ENCODE measurements around the gene ANKIB1. TPM values are rescaled to one million over a fixed set of nuclear protein-coding genes. Genes with fewer than 3 reads are reported as not detected.
"Not testable (repeated sequence)": the region's sequence is repeated elsewhere in the genome, so short reads cannot be mapped to it uniquely, and the experiment has no call there.

The ANKIB1 gene
- total RNA-seq, 2 experiments from 2014 or later: 34.8 to 39.9 TPM

DNA sequence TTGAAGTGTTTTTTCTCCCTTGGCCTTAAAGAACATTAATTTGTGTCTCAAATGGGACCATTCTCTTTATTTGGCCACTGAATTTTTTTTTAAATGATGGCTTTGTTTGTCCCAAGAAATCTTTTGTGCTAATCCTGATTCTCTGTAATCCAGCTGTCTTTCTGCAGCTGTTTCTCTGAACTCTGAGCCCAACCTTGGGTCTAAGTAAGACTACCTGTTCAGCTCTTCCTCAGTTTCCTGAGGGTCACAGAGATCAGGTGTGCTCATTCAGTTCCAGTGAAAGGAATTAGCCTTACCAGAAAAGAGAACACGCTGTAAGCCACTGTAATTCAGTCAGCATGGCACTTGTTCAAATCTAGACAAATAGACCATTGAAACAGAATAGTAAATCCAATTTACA is 94.2 kb downstream of the ANKIB1 start:
- H3K9me3 Mint-ChIP-seq: peaks cover 3% of the 10 kb centered on the region
- H3K27ac Mint-ChIP-seq: no peak overlapping the region
- no peak overlapping the region for H3K4me3 Mint-ChIP-seq
- POLR2A ChIA-PET: no interaction called here
- intact Hi-C loops (cut with micrococcal nuclease): no loop called here
- peaks cover 13% of the 10 kb centered on the region for H3K36me3 Mint-ChIP-seq
- no peaks in the 10 kb centered on the region for H3K27me3 Mint-ChIP-seq
- no peak for DNase-seq
- CTCF ChIA-PET: no interaction called here
- no peaks in the 10 kb centered on the region for H3K4me1 Mint-ChIP-seq (ENCODE audit: low read depth)

- Mint-ChIP-seq H3K27ac (no peak overlapping the region), H3K9me3 (no peaks in the 10 kb centered on the region), H3K36me3 (peaks cover 14% of the 10 kb centered on the region), H3K27me3 (no peaks in the 10 kb centered on the region), H3K4me3 (no peak overlapping the region), H3K4me1 (ENCODE audit: low read depth) (no peaks in the 10 kb centered on the region)
- POLR2A ChIA-PET: no interaction called here
- intact Hi-C loops (cut with micrococcal nuclease): no loop called here
- DNase-seq: no peak
- CTCF ChIA-PET: interaction anchor here (1.1 to 1.3 kb wide), 2 partner anchors 80 to 117 kb away, joined by 3 read pairs; no protein-coding TSS in a partner anchor
Measured at GRCh38 chr7:92343714-92344113, 97.9 kb downstream of the ANKIB1 start.

DNA sequence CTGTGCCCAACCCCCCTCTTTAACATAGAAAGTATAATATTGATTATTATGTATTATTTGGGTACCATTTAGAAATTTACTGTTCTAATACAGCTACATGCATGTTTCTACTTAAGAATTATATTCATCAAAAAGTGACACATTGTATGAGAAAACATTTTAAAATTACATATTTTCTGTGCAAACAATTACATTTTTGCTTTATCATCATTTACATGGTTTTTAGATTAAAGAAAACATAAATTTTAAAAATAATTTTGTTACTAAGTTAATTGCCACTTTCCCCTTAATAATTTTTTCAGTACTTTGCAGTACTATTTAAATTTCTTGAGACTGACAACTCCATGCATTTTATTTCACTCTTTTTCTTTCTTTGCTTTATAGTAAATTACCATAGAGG is 106.2 kb downstream of the ANKIB1 start:
- no peaks in the 10 kb centered on the region for H3K27me3 Mint-ChIP-seq
- no peak overlapping the region for H3K27ac Mint-ChIP-seq
- no peaks in the 10 kb centered on the region for H3K9me3 Mint-ChIP-seq
- intact Hi-C loops (cut with micrococcal nuclease): no loop called here
- ChIA-PET CTCF (no interaction called here), POLR2A (no interaction called here)
- DNase-seq: no peak
- no peak overlapping the region for H3K4me3 Mint-ChIP-seq
- H3K36me3 Mint-ChIP-seq: peaks cover 18% of the 10 kb centered on the region
- no peaks in the 10 kb centered on the region for H3K4me1 Mint-ChIP-seq (ENCODE audit: low read depth)

DNA sequence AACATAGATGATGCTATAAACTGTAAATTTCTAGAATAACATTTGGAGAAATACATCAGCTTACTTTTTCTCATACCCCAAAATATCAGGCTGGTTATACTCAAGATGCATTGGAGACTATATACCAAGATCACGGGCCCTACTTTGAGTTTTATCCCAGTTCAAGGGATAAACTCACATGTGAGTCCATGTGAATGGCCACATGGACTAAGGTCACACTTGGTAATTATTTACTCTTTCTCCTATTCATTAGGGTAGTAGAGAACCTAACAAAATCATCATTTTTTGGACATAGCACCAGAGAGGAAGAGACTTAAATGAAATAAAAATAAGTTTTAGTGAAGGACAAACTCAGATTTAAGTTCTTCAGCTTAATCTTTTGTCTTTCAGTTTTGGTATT is 108.4 kb downstream of the ANKIB1 start:
- H3K27me3 Mint-ChIP-seq: no peaks in the 10 kb centered on the region
- DNase-seq: no peak
- intact Hi-C loops (cut with micrococcal nuclease): no loop called here
- no peaks in the 10 kb centered on the region for H3K4me1 Mint-ChIP-seq (ENCODE audit: low read depth)
- ChIA-PET CTCF (interaction anchor here (0.7 to 1.3 kb wide), 2 partner anchors 16 to 93 kb away, joined by 3 to 4 read pairs; partner anchors contain the start of gene GATAD1), POLR2A (no interaction called here)
- H3K4me3 Mint-ChIP-seq: no peak overlapping the region
- H3K9me3 Mint-ChIP-seq: no peaks in the 10 kb centered on the region
- no peak overlapping the region for H3K27ac Mint-ChIP-seq
- H3K36me3 Mint-ChIP-seq: peaks cover 22% of the 10 kb centered on the region

- POLR2A ChIA-PET: no interaction called here
- no peaks in the 10 kb centered on the region for H3K9me3 Mint-ChIP-seq
- no peak for DNase-seq
- H3K36me3 Mint-ChIP-seq: peaks cover 24% of the 10 kb centered on the region
- CTCF ChIA-PET: interaction anchor here (1.0 kb wide), 1 partner anchor 14 kb away, joined by 3 read pairs; no protein-coding TSS in a partner anchor
- no peak overlapping the region for H3K4me3 Mint-ChIP-seq
- H3K27ac Mint-ChIP-seq: no peak overlapping the region
- peaks cover 3% of the 10 kb centered on the region for H3K4me1 Mint-ChIP-seq (ENCODE audit: low read depth)
- H3K27me3 Mint-ChIP-seq: no peaks in the 10 kb centered on the region
- intact Hi-C loops (cut with micrococcal nuclease): no loop called here
Measured at GRCh38 chr7:92356406-92356805, 110.6 kb downstream of the ANKIB1 start.

DNA sequence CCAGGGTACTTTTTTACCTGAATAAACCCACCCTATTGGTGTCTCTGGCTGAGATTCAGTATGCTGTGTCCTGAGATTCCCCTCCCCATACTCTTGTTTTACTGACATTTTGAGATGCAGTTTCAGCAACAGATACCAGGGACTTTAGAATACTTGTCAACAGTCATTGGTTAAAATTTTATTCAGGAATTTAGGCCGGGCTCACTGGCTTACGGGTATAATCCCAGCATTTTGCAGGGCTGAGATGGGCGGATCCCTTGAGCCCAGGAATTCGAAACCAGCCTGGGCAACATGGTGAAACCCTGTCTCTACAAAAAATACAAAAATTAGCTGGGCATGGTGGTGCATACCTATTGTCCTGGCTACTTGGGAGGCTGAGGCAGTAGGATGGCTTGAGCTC is 111.5 kb downstream of the ANKIB1 start:
- ChIA-PET POLR2A (no interaction called here), CTCF (interaction anchor here (1.0 kb wide), 1 partner anchor 15 kb away, joined by 3 read pairs; no protein-coding TSS in a partner anchor)
- Mint-ChIP-seq H3K4me1 (ENCODE audit: low read depth) (peaks cover 3% of the 10 kb centered on the region), H3K27ac (no peak overlapping the region), H3K4me3 (no peak overlapping the region), H3K9me3 (no peaks in the 10 kb centered on the region), H3K27me3 (no peaks in the 10 kb centered on the region), H3K36me3 (peaks cover 24% of the 10 kb centered on the region)
- no peak for DNase-seq
- intact Hi-C loops (cut with micrococcal nuclease): no loop called here

DNA sequence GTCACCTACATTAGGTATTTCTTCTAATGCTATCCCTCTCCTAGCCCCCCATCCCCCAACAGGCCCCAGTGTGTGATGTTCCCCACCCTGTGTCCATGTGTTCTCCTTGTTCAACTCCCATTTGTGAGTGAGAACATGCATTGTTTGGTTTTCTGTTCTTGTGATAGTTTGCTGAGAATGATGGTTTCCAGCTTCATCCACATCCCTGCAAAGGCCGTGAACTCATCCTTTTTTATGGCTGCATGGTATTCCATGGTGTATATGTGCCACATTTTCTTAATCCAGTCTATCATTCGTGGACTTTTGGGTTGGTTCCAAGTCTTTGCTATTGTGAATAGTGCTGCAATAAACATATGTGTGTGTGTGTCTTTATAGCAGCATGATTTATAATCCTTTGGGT is 113.4 kb downstream of the ANKIB1 start:
- H3K4me1 Mint-ChIP-seq (ENCODE audit: low read depth); H3K9me3 Mint-ChIP-seq; CTCF ChIA-PET; intact Hi-C loops (cut with micrococcal nuclease); H3K27me3 Mint-ChIP-seq; POLR2A ChIA-PET; H3K27ac Mint-ChIP-seq; DNase-seq; H3K4me3 Mint-ChIP-seq: not testable (repeated sequence)
- H3K36me3 Mint-ChIP-seq: peaks cover 28% of the 10 kb centered on the region

- H3K36me3 Mint-ChIP-seq: peaks cover 26% of the 10 kb centered on the region
- POLR2A ChIA-PET: no interaction called here
Measured at GRCh38 chr7:92359801-92360200, 114.0 kb downstream of the ANKIB1 start.

DNA sequence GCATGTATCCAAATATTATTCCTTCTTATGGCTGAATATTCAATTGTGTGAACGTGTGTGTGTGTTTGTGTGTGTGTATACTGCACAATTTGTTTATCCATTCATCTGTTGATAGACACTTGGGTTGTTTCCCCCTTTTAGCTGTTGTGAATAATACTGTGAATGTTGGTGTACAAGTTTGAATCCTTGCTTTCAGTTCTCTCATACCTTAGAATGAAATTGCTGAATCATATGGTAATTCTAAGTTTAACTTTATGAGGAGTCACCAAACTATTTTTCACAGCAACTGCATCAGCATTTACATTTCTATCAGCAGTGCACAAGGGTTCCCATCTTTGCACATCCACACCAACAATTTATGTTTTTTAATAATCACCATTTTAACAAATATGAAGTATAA is 114.6 kb downstream of the ANKIB1 start:
- H3K36me3 Mint-ChIP-seq: peaks cover 24% of the 10 kb centered on the region
- no peaks in the 10 kb centered on the region for H3K27me3 Mint-ChIP-seq
- ChIA-PET CTCF (no interaction called here), POLR2A (no interaction called here)
- intact Hi-C loops (cut with micrococcal nuclease): no loop called here
- DNase-seq: no peak
- H3K4me3 Mint-ChIP-seq: no peak overlapping the region
- peaks cover 3% of the 10 kb centered on the region for H3K4me1 Mint-ChIP-seq (ENCODE audit: low read depth)
- no peak overlapping the region for H3K27ac Mint-ChIP-seq
- H3K9me3 Mint-ChIP-seq: no peaks in the 10 kb centered on the region

More at GRCh38 chr7:92359801-92360200, 114.0 kb downstream of the ANKIB1 start:
- intact Hi-C loops (cut with micrococcal nuclease): no loop called here
- DNase-seq: no peak
- Mint-ChIP-seq H3K4me1 (ENCODE audit: low read depth) (peaks cover 3% of the 10 kb centered on the region), H3K27ac (no peak overlapping the region), H3K4me3 (no peak overlapping the region), H3K27me3 (no peaks in the 10 kb centered on the region), H3K9me3 (no peaks in the 10 kb centered on the region)
- CTCF ChIA-PET: no interaction called here

DNA sequence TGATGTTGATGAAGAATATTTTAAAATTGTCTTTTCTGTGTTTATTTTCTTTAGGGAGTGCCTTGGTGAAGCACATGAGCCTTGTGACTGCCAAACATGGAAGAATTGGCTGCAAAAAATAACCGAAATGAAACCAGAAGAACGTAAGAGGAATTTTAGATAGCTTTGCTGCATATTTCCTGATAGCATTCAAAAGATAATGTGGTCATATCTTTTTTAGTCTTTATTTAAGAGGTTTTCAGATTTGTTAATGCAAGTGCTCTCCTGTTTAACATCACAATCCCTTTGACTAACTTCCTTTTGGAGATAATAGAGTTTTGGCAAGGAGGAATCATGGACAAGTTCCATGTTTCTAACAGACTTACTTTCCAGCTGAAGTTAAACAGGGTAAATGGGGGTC is 116.4 kb downstream of the ANKIB1 start:
- CTCF ChIA-PET: no interaction called here
- H3K4me1 Mint-ChIP-seq (ENCODE audit: low read depth): peaks cover 3% of the 10 kb centered on the region
- H3K36me3 Mint-ChIP-seq: peaks cover 33% of the 10 kb centered on the region
- H3K4me3 Mint-ChIP-seq: no peak overlapping the region
- intact Hi-C loops (cut with micrococcal nuclease): no loop called here
- no peak overlapping the region for H3K27ac Mint-ChIP-seq
- no peaks in the 10 kb centered on the region for H3K27me3 Mint-ChIP-seq
- no peaks in the 10 kb centered on the region for H3K9me3 Mint-ChIP-seq
- no peak for DNase-seq
- POLR2A ChIA-PET: no interaction called here

DNA sequence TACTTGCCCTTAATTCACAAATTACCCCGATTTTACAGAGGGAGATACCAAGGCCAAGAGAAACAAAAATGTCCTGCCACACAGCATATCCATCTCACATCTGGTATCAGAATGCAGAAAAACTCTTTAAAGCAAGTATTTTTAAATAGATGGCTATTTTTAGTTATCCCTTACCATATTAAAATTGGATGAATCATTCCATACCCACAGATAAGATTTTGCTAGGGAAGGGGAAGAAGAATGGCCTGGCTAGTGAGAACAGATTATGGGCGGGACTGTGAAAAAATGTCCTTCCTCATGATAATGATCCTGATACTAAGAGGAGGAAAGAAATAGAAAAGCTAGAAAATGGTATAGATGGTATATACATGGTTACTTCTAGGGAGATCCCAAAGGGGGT is 121.0 kb downstream of the ANKIB1 start:
- no peaks in the 10 kb centered on the region for H3K9me3 Mint-ChIP-seq

GRCh38 chr7:92368741-92369140 is 123.0 kb downstream of the ANKIB1 start:
- CTCF ChIA-PET: no interaction called here
- POLR2A ChIA-PET: no interaction called here

More for the DNA sequence above, 121.0 kb downstream of the ANKIB1 start:
- H3K27me3 Mint-ChIP-seq: no peaks in the 10 kb centered on the region
- intact Hi-C loops (cut with micrococcal nuclease): no loop called here
- H3K4me3 Mint-ChIP-seq: no peak overlapping the region
- POLR2A ChIA-PET: no interaction called here
- DNase-seq: no peak
- H3K4me1 Mint-ChIP-seq (ENCODE audit: low read depth): no peaks in the 10 kb centered on the region
- CTCF ChIA-PET: no interaction called here
- H3K27ac Mint-ChIP-seq: no peak overlapping the region
- peaks cover 22% of the 10 kb centered on the region for H3K36me3 Mint-ChIP-seq

DNA sequence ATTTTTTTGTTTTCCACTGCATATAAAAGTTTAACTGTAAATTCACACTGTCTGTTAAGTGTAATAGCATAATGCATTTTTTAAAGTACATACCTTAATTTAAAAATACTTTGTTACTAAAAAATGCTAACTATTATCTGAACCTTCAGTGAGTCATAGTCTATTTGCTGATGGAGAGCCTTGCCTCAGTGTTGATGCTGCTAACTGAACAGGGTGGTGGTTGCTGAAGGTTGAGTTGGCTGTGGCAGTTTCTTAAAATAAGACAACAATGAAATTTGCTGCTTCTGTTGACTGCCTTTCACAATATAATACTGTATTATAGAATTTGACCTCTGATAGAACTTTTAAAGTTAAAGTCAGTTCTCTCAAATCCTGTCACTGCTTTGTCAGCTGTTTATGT is 129.2 kb downstream of the ANKIB1 start:
- no peak overlapping the region for H3K4me3 Mint-ChIP-seq
- ChIA-PET CTCF (no interaction called here), POLR2A (no interaction called here)

More at GRCh38 chr7:92368741-92369140, 123.0 kb downstream of the ANKIB1 start:
- Mint-ChIP-seq H3K4me1 (ENCODE audit: low read depth) (no peaks in the 10 kb centered on the region), H3K4me3 (no peak overlapping the region), H3K27ac (no peak overlapping the region), H3K36me3 (peaks cover 18% of the 10 kb centered on the region), H3K9me3 (no peaks in the 10 kb centered on the region), H3K27me3 (no peaks in the 10 kb centered on the region)
- intact Hi-C loops (cut with micrococcal nuclease): no loop called here
- no peak for DNase-seq

More for the DNA sequence above, 129.2 kb downstream of the ANKIB1 start:
- H3K27ac Mint-ChIP-seq: no peak overlapping the region
- intact Hi-C loops (cut with micrococcal nuclease): no loop called here
- peaks cover 23% of the 10 kb centered on the region for H3K36me3 Mint-ChIP-seq
- no peaks in the 10 kb centered on the region for H3K4me1 Mint-ChIP-seq (ENCODE audit: low read depth)
- no peaks in the 10 kb centered on the region for H3K27me3 Mint-ChIP-seq
- H3K9me3 Mint-ChIP-seq: no peaks in the 10 kb centered on the region
- DNase-seq: no peak

Data from activated CD4-positive, alpha-beta memory T cell treated with anti-CD3 and anti-CD28 coated beads for 36 hours (primary cell).